Spleen (tissue), 11 donors: Measurements from ENCODE around the gene SUCLG2. TPM values are rescaled to one million over a fixed set of nuclear protein-coding genes. Genes with fewer than 3 reads are reported as not detected.

Experiments
- DNase-seq: peaks from one replicate; pipeline ENCODE4 v3.0.0-alpha.2; 2020
- H3K27ac ChIP-seq, 8 donors: fragments of 200-600 bp; sonication (generic) in 7 of 8; 1 replicate in 4 of 8; 2 replicates in 4 of 8; pipeline versions ENCODE4 v1.5.0 to v1.8.0; 2016 to 2021; ENCODE audit warnings: inconsistent platforms in 4 of 8, mild to moderate bottlenecking in 4 of 8, moderate library complexity in 1 of 8
- H3K27me3 ChIP-seq, 7 donors: fragments of 200-600 bp; sonication (generic) in 6 of 7; replicated peaks in 1 of 7; 1 replicate in 4 of 7; 2 replicates in 3 of 7; pipeline versions ENCODE4 v1.5.0 to v1.8.0; 2016 to 2021; ENCODE audit warnings: inconsistent platforms in 3 of 7, mild to moderate bottlenecking in 1 of 7
- H3K36me3 ChIP-seq, 6 donors: fragments of 200-600 bp; sonication (generic) in 5 of 6; 1 replicate in 4 of 6; 2 replicates in 2 of 6; pipeline versions ENCODE4 v1.5.0 to v1.8.0; 2016 to 2021; ENCODE audit warnings: inconsistent platforms in 2 of 6
- H3K4me1 ChIP-seq, 6 donors: fragments of 200-600 bp; sonication (generic) in 5 of 6; 1 replicate in 3 of 6; 2 replicates in 3 of 6; pipeline versions ENCODE4 v1.5.0 to v1.8.0; 2016 to 2021; ENCODE audit warnings: inconsistent platforms in 3 of 6
- H3K4me3 ChIP-seq, 8 donors: fragments of 200-600 bp; sonication (generic) in 7 of 8; 1 replicate in 4 of 8; 2 replicates in 4 of 8; pipeline versions ENCODE4 v1.5.0 to v1.8.0; 2016 to 2021; ENCODE audit warnings: inconsistent platforms in 4 of 8, mild to moderate bottlenecking in 4 of 8, moderate library complexity in 2 of 8
- H3K9me3 ChIP-seq, 8 donors: fragments of 200-600 bp; sonication (generic) in 7 of 8; 1 replicate in 4 of 8; 2 replicates in 4 of 8; pipeline versions ENCODE4 v1.5.0 to v1.8.0; 2016 to 2021; ENCODE audit warnings: inconsistent platforms in 4 of 8
- CTCF ChIP-seq, 11 experiments: fragments of 200-600 bp in 7 of 11; fragments of 450-650 bp in 4 of 11; sonication (generic) in 4 of 11; IDR thresholded peaks in 8 of 11; conservative IDR thresholded peaks in 3 of 11; 1 replicate in 7 of 11; 2 replicates in 4 of 11; pipeline versions ENCODE4 v1.4.0 to v1.8.0; 2016 to 2021; ENCODE audit warnings: antibody characterized with exemption in 11 of 11, inconsistent platforms in 4 of 11, mild to moderate bottlenecking in 1 of 11
- POLR2A ChIP-seq, 3 donors: fragments of 450-650 bp; IDR thresholded peaks; one replicate each; pipeline ENCODE4 v1.5.1; 2017; ENCODE audit warnings: antibody characterized with exemption in 3 of 3, mild to moderate bottlenecking in 1 of 3
- POLR2AphosphoS5 ChIP-seq, 3 donors: sonication (generic); formaldehyde crosslinking; IDR thresholded peaks; one replicate each; pipeline ENCODE4 v1.5.1; 2017; ENCODE audit warnings: antibody characterized with exemption in 3 of 3
- WGBS, 5 donors: extraction: QIAGEN DNeasy Blood & Tissue Kit in 3 of 5; methylation state at CpG; one replicate each; pipeline versions ENCODE4 v1.1.5 to v1.1.7; 2013 to 2018; 5-methylcytosine and 5-hydroxymethylcytosine counted together
- intact Hi-C: fragments of 100-400 bp; cut with DNase I; formaldehyde crosslinking; loops from one replicate; pipeline ENCODE4 v1.15.0; 2023; ENCODE audit warnings: low total_unique reads
- polyA plus RNA-seq, 3 donors: library from polyadenylated mRNA; stranded (reverse); fragments of 200-250 nt; gene quantifications; one replicate each; pipeline ENCODE4 v1.2.1, GENCODE V29; 2013
- total RNA-seq, 7 donors: library from RNA; depleted of rRNA in 3 of 7; stranded (reverse); fragments of >200 nt in 3 of 7; fragmentation: NEBNext Ultra II Directional in 4 of 7; extraction: Animal tissue kit (Norgen Biotek cat#: 25700) in 4 of 7; gene quantifications; one replicate each; pipeline versions ENCODE4 v1.1.0 to v1.2.1, GENCODE V29; 2016 to 2021
- donor health status: healthy with polysubstance abuse.
- donor health status: DM: no; HTN: no; CAD: no; lungs with moderate emphysema.
- donor health status: DM: no; HTN: no; CAD: no.
- donor health status: Bipolar disorder and iron deficiency.
- donor health status: healthy.
- donor health status: DM: no; HTN: no; CAD: no.
- donor health status: DM: yes; HTN: yes; CAD: no.

SUCLG2 gene
- total and polyA plus RNA-seq, 10 donors, result 31.5 to 75.6 (median 55.2) TPM

GRCh38 chr3:67486883-67487282, 167.5 kb downstream of the SUCLG2 start:
- no peaks in the 10 kb centered on the region for H3K9me3 ChIP-seq
- no peak overlapping the region for H3K27ac ChIP-seq
- H3K36me3 ChIP-seq, result peaks cover 0 to 40% (median 3%) of the 10 kb centered on the region in 6 donors
- 81 to 89% (median 87%) methylated on average over 1 of the region's 1 CpG for WGBS, 5 donors
- TF ChIP-seq POLR2A (IDR thresholded peaks at IDR 0.05), result no peak
- TF ChIP-seq CTCF (IDR thresholded peaks at IDR 0.05 in 8 of 11, conservative IDR thresholded peaks at IDR 0.05 in 3 of 11), result no peak
- TF ChIP-seq POLR2AphosphoS5 (IDR thresholded peaks at IDR 0.05), result no peak
- intact Hi-C loops, result no loop called here
- no peak overlapping the region for H3K4me3 ChIP-seq
- H3K4me1 ChIP-seq, result peaks cover 0 to 6% (median 0%) of the 10 kb centered on the region in 6 donors
- DNase-seq, result no peak
- no peaks in the 10 kb centered on the region for H3K27me3 ChIP-seq

- Histone ChIP-seq H3K9me3 (no peaks in the 10 kb centered on the region), H3K4me1 (no peaks in the 10 kb centered on the region), H3K36me3 (peaks cover 0 to 38% (median 0%) of the 10 kb centered on the region in 6 donors), H3K27ac (no peak overlapping the region), H3K4me3 (no peak overlapping the region), H3K27me3 (no peaks in the 10 kb centered on the region)
- TF ChIP-seq POLR2A (IDR thresholded peaks at IDR 0.05) (no peak), CTCF (IDR thresholded peaks at IDR 0.05 in 8 of 11, conservative IDR thresholded peaks at IDR 0.05 in 3 of 11) (no peak), POLR2AphosphoS5 (IDR thresholded peaks at IDR 0.05) (no peak)
- 84 to 94% (median 86%) methylated on average over 3 of the region's 3 CpGs for whole genome bisulfite sequencing, 5 donors
- intact Hi-C loops, result no loop called here
- no peak for DNase-seq
Measured at GRCh38 chr3:67484085-67484484, 170.3 kb downstream of the SUCLG2 start.

DNA sequence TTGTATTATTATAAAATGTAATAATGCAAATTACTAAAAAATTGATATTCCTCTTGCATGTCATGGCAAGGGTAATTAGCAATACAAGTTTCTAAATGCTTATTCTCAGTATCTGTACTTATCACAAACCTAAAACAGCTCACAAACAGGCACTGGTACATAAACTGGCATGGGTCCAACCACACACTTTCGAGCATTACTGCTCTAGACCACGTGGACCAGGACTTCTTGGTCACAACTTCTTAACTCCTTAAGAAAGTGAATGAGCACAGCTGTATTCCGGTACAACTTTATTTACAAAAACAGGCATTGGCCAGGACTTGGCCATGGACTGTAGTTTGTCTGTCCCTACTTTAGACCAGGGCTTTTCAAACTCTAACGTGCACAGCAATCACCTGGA, 173.3 kb downstream of the SUCLG2 start:
- Histone ChIP-seq H3K4me3 (no peak overlapping the region), H3K27ac (no peak overlapping the region), H3K9me3 (no peaks in the 10 kb centered on the region), H3K27me3 (no peaks in the 10 kb centered on the region), H3K4me1 (no peaks in the 10 kb centered on the region), H3K36me3 (peaks cover 0 to 51% (median 0%) of the 10 kb centered on the region in 6 donors)
- TF ChIP-seq POLR2AphosphoS5 (IDR thresholded peaks at IDR 0.05) (no peak), POLR2A (IDR thresholded peaks at IDR 0.05) (no peak), CTCF (IDR thresholded peaks at IDR 0.05 in 8 of 11, conservative IDR thresholded peaks at IDR 0.05 in 3 of 11) (no peak)
- no peak for DNase-seq
- intact Hi-C loops, result no loop called here
- WGBS, 5 donors, result 87 to 98% (median 91%) methylated on average over 4 of the region's 4 CpGs

- no peaks in the 10 kb centered on the region for H3K27me3 ChIP-seq
- H3K4me1 ChIP-seq, result no peaks in the 10 kb centered on the region
- H3K27ac ChIP-seq, result no peak overlapping the region
- intact Hi-C loops, result no loop called here
- TF ChIP-seq CTCF (IDR thresholded peaks at IDR 0.05 in 8 of 11, conservative IDR thresholded peaks at IDR 0.05 in 3 of 11) (no peak), POLR2A (IDR thresholded peaks at IDR 0.05) (no peak), POLR2AphosphoS5 (IDR thresholded peaks at IDR 0.05) (no peak)
- no peak overlapping the region for H3K4me3 ChIP-seq
- 92 to 96% (median 96%) methylated on average over 7 of the region's 7 CpGs for WGBS, 5 donors
- H3K9me3 ChIP-seq, result no peaks in the 10 kb centered on the region
- DNase-seq, result no peak
- peaks cover 0 to 64% (median 0%) of the 10 kb centered on the region in 6 donors for H3K36me3 ChIP-seq
Measured at GRCh38 chr3:67478423-67478822, 176.0 kb downstream of the SUCLG2 start.
